HFF-Myc (cell line): ENCODE results near the gene LGR6.
A peak's percentile ranks its signal among the peaks of the same experiment; 100 is the strongest.

Experiments used
- DNase-seq: peaks from one replicate; pipeline ENCODE4 v3.0.0-alpha.2; 2011; ENCODE audit warnings: low read depth; ENCODE audit errors: extremely low read depth
- H3K4me3 ChIP-seq: replicated peaks from 2 replicates; pipeline ENCODE4 v1.5.1; 2011; ENCODE audit warnings: low read depth, mild to moderate bottlenecking, control low read depth, low read length
- TF ChIP-seq, protein P1 (sequence below): IDR thresholded peaks from 2 replicates; pipeline ENCODE4 v1.5.1; 2012; ENCODE audit warnings: mild to moderate bottlenecking, low read depth, low read length, control low read depth; ENCODE audit errors: missing control alignments

LGR6 gene

DNA sequence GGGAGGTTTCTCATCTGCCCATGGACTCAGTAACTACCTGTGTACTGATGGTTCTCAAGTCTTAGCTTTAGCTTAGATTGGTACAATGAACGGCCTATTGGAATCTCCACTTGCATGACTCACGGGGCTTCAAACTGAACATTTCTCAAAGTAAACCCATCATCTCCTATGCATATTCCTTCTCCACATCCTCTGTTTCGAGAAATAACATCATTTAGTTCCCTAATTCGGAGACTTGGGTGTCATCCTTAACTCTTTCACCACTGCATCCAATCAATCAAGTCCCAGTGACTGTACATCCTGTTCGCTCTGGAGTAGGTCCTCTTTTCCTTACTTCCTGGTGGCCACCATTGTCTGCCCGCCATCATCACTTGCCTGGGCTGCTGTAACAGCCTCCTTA is 55.8 kb downstream of the LGR6 start:
- TF ChIP-seq, protein P1, sequence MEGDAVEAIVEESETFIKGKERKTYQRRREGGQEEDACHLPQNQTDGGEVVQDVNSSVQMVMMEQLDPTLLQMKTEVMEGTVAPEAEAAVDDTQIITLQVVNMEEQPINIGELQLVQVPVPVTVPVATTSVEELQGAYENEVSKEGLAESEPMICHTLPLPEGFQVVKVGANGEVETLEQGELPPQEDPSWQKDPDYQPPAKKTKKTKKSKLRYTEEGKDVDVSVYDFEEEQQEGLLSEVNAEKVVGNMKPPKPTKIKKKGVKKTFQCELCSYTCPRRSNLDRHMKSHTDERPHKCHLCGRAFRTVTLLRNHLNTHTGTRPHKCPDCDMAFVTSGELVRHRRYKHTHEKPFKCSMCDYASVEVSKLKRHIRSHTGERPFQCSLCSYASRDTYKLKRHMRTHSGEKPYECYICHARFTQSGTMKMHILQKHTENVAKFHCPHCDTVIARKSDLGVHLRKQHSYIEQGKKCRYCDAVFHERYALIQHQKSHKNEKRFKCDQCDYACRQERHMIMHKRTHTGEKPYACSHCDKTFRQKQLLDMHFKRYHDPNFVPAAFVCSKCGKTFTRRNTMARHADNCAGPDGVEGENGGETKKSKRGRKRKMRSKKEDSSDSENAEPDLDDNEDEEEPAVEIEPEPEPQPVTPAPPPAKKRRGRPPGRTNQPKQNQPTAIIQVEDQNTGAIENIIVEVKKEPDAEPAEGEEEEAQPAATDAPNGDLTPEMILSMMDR = no peak
- no peak overlapping the region for H3K4me3 ChIP-seq
- no peak for DNase-seq

GRCh38 chr1:202249846-202250245 is 56.2 kb downstream of the LGR6 start:
- DNase-seq = peak; percentile 60
- TF ChIP-seq, protein P1 = no peak
- no peak overlapping the region for H3K4me3 ChIP-seq

GRCh38 chr1:202250982-202251381 is 57.4 kb downstream of the LGR6 start:
- no peak overlapping the region for H3K4me3 ChIP-seq
- TF ChIP-seq, protein P1 = no peak
- no peak for DNase-seq

- no peak overlapping the region for H3K4me3 ChIP-seq
- TF ChIP-seq, protein P1 = no peak
- DNase-seq = no peak
These were observed 58.0 kb downstream of the LGR6 start for GRCh38 chr1:202251424-202252256.

GRCh38 chr1:202252271-202252670 is 58.7 kb downstream of the LGR6 start:
- TF ChIP-seq, protein P1 = no peak
- no peak overlapping the region for H3K4me3 ChIP-seq
- DNase-seq = no peak

GRCh38 chr1:202254454-202255252 is 61.1 kb downstream of the LGR6 start:
- H3K4me3 ChIP-seq = no peak overlapping the region
- no peak for DNase-seq
- TF ChIP-seq, protein P1 = no peak
